ENCODE measurements around the gene FAM117B. TPM values are rescaled to one million over a fixed set of nuclear protein-coding genes. Genes with fewer than 3 reads are reported as not detected.

The FAM117B gene
- total RNA-seq, 6 donors from 2014 or later: 4.6 to 24.1 (median 12.2) TPM

- Histone ChIP-seq H3K27ac (peak overlapping the region; percentile 17 to 51 (median 35)), H3K4me3 (no peak overlapping the region), H3K27me3 (no peaks in the 10 kb centered on the region), H3K36me3 (no peaks in the 10 kb centered on the region), H3K4me1 (peaks cover 12 to 30% (median 18%) of the 10 kb centered on the region in 4 donors), H3K9me3 (no peaks in the 10 kb centered on the region)
- TF ChIP-seq, protein P1, sequence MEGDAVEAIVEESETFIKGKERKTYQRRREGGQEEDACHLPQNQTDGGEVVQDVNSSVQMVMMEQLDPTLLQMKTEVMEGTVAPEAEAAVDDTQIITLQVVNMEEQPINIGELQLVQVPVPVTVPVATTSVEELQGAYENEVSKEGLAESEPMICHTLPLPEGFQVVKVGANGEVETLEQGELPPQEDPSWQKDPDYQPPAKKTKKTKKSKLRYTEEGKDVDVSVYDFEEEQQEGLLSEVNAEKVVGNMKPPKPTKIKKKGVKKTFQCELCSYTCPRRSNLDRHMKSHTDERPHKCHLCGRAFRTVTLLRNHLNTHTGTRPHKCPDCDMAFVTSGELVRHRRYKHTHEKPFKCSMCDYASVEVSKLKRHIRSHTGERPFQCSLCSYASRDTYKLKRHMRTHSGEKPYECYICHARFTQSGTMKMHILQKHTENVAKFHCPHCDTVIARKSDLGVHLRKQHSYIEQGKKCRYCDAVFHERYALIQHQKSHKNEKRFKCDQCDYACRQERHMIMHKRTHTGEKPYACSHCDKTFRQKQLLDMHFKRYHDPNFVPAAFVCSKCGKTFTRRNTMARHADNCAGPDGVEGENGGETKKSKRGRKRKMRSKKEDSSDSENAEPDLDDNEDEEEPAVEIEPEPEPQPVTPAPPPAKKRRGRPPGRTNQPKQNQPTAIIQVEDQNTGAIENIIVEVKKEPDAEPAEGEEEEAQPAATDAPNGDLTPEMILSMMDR (IDR thresholded peaks at IDR 0.05): no peak
- ATAC-seq (ENCODE audit: low FRiP score in 2 of 2) (no peak), DNase-seq (no peak)
- WGBS, 2 donors: 37 to 49% methylated on average over 5 of the region's 5 CpGs
These were observed 8.5 kb downstream of the FAM117B start for GRCh38 chr2:202643012-202643858.

DNA sequence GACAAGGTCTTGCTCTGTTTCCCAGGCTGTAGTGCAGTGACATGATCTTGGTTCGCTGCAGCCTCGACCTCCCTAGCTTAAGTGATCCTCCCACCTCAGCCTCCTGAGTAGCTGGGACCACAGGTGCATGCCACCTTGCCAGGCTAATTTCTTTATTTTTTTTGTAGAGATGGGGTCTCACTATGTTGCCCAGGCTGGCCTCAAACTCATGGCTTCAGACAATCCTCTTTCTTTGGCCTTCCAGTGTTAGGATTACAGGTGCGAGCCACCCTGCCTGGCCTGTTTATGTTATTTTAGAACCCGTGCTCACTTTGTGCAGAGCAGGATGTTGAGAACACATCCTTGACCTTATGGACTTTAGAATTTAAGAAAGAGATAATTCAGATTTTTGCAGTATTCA lies 17.4 kb downstream of the FAM117B start:
- WGBS, 2 donors: 86 to 92% methylated on average over 4 of the region's 4 CpGs
- H3K4me3 ChIP-seq: no peak overlapping the region

GRCh38 chr2:202653890-202654289 lies 19.1 kb downstream of the FAM117B start:
- no peak for DNase-seq
- H3K4me3 ChIP-seq: no peak overlapping the region
- H3K27me3 ChIP-seq: no peaks in the 10 kb centered on the region
- H3K9me3 ChIP-seq: no peaks in the 10 kb centered on the region
- ATAC-seq (ENCODE audit: low FRiP score in 2 of 2): no peak
- no peak overlapping the region for H3K27ac ChIP-seq
- H3K4me1 ChIP-seq: no peaks in the 10 kb centered on the region
- H3K36me3 ChIP-seq: no peaks in the 10 kb centered on the region
- 77 to 87% methylated on average over 4 of the region's 4 CpGs for WGBS, 2 donors
- TF ChIP-seq POLR2A (IDR thresholded peaks at IDR 0.05): no peak
- TF ChIP-seq, protein P1 (IDR thresholded peaks at IDR 0.05): no peak
- TF ChIP-seq POLR2AphosphoS5 (IDR thresholded peaks at IDR 0.05): no peak
- no peak for TF ChIP-seq EP300 (IDR thresholded peaks at IDR 0.05)

More for the DNA sequence above, 17.4 kb downstream of the FAM117B start:
- H3K9me3 ChIP-seq: no peaks in the 10 kb centered on the region
- peaks cover 0 to 10% (median 4%) of the 10 kb centered on the region in 4 donors for H3K4me1 ChIP-seq
- H3K27me3 ChIP-seq: no peaks in the 10 kb centered on the region
- ATAC-seq (ENCODE audit: low FRiP score in 2 of 2) (no peak), DNase-seq (no peak)
- TF ChIP-seq, protein P1 (IDR thresholded peaks at IDR 0.05): no peak
- TF ChIP-seq POLR2A (IDR thresholded peaks at IDR 0.05): no peak
- TF ChIP-seq POLR2AphosphoS5 (IDR thresholded peaks at IDR 0.05): no peak
- no peak for TF ChIP-seq EP300 (IDR thresholded peaks at IDR 0.05)
- no peak overlapping the region for H3K27ac ChIP-seq
- no peaks in the 10 kb centered on the region for H3K36me3 ChIP-seq

- TF ChIP-seq EP300 (IDR thresholded peaks at IDR 0.05): no peak
- TF ChIP-seq POLR2AphosphoS5 (IDR thresholded peaks at IDR 0.05): no peak
- TF ChIP-seq, protein P1 (IDR thresholded peaks at IDR 0.05): no peak
- no peak for TF ChIP-seq POLR2A (IDR thresholded peaks at IDR 0.05)
- H3K4me1 ChIP-seq: no peaks in the 10 kb centered on the region
- ATAC-seq (ENCODE audit: low FRiP score in 2 of 2): no peak
- no peaks in the 10 kb centered on the region for H3K36me3 ChIP-seq
- H3K4me3 ChIP-seq: no peak overlapping the region
- no peaks in the 10 kb centered on the region for H3K9me3 ChIP-seq
- no peak for DNase-seq
- no peaks in the 10 kb centered on the region for H3K27me3 ChIP-seq
- H3K27ac ChIP-seq: no peak overlapping the region
These were observed 23.1 kb downstream of the FAM117B start for GRCh38 chr2:202657876-202658275.

- H3K27ac ChIP-seq: no peak overlapping the region
- H3K36me3 ChIP-seq: no peaks in the 10 kb centered on the region
- H3K4me1 ChIP-seq: peaks cover 0 to 3% (median 1%) of the 10 kb centered on the region in 4 donors
- H3K9me3 ChIP-seq: no peaks in the 10 kb centered on the region
- ATAC-seq (ENCODE audit: low FRiP score in 2 of 2) (no peak), DNase-seq (no peak)
- 88 to 91% methylated on average over 2 of the region's 2 CpGs for WGBS, 2 donors
- no peak overlapping the region for H3K4me3 ChIP-seq
- H3K27me3 ChIP-seq: no peaks in the 10 kb centered on the region
- TF ChIP-seq POLR2AphosphoS5 (IDR thresholded peaks at IDR 0.05): no peak
- TF ChIP-seq EP300 (IDR thresholded peaks at IDR 0.05): no peak
- TF ChIP-seq, protein P1 (IDR thresholded peaks at IDR 0.05): no peak
- no peak for TF ChIP-seq POLR2A (IDR thresholded peaks at IDR 0.05)
These were observed 26.0 kb downstream of the FAM117B start for GRCh38 chr2:202660796-202661195.

Data from upper lobe of left lung (tissue), 6 donors.